ENCODE results near the gene UBA7.
A peak's percentile ranks its signal among the peaks of the same experiment; 100 is the strongest.

UBA7 gene

DNA sequence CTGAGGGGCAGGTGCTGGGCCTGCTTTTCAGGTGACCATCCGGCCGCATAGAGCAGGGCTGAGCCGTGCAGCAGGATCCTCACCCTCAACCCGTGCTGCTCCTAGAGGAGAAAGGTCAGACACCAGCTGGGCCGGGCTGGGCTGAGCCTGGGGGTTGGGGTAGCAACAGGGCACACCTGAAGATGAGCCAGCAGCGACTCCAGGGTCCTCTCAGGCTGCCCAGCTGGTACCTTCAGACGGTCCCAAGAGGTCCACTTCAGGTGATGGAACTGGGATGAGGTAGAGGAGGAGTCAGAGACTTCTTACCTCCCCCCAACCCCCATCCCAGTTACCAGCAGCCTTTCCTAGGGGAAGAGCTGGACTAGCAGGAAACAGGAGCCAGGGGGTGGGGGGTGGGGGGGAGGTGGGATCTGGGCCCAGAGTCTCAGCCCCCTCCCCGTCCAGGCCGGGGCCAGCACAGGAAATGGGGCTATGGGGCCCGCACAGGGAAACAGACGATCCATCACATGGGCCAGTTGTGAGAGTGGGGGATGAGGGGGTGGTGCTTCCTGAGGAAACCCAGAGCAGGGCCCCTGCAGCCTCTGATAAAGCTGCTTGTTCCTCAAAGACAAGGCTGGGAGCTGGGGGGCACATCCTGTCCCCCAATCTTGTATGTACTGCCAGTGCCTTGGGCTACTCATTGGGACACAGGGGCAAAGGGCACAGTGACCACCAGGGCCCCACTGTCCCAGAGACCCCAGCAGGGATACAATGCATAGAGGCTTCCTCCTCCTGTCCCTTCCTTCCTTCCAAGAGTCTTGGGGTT is 7.7 kb downstream of the UBA7 start:
- DNase-seq (ENCODE audit: low read depth) = no peak

DNA sequence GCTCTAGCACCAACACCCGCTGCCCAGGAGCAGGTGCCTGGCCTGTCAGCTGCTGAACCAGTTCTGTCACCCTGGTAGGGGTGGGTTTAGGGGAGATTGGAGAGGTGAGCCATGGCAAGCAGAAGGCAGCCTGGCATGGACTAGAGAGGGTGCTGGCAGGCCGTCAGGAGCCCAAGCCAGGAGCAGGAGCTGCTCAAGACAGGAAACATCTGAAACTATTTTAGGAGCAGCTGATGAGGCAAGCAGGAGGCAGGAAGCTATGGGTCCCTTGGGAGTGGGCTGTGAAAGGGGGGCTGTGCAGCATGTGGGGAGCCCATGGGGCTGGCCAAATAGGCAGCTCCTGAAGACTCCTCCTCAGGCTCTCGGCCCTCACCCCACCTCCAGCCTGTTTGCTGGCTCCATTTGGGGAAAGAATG is 8.4 kb downstream of the UBA7 start:
- no peak for DNase-seq (ENCODE audit: low read depth)

DNA sequence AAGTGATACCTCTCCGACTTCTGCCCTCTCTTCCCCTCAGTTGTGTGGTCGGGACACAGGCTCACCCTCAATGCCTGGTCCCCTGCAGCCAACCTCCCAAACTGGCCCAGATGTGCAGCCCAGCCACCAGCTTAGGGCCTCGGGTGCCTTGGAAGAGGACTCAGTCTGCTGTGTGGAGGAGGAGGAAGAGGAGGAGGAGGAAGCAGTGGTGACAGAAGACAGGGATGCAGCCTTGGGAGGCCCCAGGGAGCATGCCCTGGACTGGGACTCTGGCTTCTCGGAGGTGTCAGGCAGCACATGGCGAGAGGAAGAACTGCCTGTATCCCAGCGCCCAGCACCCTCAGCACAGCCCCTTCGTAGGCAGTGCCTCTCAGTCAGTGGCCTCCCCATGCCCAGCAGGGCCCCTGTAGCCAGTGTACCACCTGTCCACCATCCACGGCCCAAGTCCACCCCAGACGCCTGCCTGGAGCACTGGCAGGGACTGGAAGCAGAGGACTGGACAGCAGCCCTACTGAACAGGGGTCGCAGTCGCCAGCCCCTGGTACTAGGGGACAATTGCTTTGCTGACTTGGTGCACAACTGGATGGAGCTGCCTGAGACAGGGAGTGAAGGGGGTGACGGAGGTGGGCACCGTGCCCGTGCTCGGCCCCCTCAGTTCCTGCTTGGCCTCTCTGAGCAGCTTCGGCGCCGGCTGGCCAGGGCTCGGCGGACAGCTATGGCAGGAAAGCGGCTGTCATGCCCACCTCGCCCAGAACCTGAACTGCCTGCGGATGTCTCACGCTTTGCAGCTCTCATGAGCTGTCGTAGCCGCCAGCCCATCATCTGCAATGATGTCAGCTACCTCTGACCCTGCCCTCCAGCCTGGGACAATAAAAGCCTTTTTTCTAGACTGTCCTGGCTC is 9.4 kb downstream of the UBA7 start:
- DNase-seq (ENCODE audit: low read depth) = no peak

DNA sequence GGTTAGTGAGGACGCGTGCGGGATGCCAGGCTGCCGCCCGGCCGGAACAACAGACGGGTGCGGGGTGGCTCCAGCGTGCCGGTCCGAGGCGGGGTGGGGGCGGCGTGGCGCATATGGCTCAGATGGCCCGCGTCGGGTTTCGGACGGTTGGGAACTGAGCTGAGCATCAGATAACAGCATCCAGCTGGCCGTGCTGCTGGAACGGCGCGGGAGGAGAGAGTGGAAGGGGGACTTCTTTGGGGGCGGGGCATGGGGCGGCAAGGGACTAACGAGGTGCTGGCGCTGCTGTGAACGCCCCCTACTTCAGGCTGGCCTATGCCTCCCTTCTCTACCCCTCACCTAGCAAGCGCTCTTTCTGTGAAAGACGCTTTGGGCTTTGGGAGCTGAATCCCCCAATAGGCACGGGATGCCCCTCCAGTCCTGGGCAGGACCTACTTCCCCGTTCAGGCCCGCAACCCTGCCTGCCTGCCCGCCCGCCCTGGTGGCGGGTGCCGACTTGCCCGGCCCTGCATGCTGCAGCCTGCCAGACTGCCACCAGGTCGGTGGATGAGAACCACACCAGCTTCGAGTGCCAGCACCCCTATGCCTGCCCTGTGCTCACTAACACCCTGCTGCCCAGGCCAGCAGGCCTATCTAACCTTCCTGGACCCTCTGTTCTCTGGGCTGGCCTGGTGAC is 10.2 kb downstream of the UBA7 start:
- DNase-seq (ENCODE audit: low read depth) = no peak

DNA sequence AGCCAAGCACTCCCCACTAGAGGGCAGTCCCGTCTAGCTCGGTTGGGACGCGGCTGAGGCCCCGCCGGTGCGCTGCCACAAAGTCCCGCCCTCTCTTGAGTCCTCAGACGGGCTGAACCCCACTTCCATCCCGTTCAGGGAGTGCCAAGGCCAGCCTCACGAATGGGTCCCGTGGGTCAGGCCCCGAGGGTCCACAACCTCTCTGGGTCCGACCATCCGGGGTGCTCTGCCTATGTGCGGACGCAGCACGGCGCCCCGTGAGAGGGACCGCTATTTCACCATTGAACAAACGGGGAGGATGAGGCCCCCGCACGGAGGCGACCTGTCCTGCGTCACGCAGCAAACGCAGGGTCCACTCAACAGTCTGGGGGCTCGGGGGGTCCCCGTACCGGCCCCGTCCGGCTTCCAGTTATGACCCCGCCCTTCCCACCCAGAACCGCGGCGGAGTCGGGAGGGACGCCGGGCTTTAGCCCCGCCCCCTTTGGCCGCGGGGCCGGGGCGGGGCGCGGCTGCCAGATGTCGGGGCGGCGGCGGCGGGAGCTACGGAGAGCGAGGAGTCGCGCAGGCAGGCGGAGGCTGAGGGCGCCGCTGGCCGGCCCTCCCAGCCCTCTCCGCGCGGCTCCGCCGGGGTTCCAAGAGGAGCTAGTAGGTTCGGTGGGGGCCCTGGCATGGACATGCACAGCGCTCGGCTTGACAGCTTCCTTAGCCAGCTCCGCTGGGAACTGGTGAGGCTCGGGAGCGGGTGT is 10.9 kb downstream of the UBA7 start, which contains the start of gene INKA1:
INKA1 (plus strand) TSS at position 543 of the 746 bp plus-strand sequence; CDS start at position 675, 132 bp downstream.
- peak; percentile 83 for DNase-seq (ENCODE audit: low read depth)

DNA sequence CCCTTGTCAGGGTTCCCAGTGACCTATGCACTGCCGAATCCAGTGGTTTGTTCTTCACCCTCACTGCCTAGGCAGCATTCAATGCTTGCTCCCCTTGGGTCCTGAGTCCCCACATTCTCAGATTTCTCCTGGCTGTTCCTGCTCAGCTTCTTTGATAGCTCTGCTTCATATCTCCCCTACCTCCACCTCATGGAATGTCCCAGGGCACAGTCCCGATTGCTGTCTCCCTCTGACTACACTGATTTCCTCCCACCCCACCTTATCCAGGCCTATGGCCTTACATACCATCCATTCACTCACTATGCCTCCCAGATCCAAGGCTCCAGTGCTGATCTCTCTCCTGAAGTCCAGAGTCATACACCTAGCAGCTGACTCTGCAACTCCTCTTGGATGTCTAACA is 12.6 kb downstream of the UBA7 start:
- DNase-seq (ENCODE audit: low read depth) = no peak

DNA sequence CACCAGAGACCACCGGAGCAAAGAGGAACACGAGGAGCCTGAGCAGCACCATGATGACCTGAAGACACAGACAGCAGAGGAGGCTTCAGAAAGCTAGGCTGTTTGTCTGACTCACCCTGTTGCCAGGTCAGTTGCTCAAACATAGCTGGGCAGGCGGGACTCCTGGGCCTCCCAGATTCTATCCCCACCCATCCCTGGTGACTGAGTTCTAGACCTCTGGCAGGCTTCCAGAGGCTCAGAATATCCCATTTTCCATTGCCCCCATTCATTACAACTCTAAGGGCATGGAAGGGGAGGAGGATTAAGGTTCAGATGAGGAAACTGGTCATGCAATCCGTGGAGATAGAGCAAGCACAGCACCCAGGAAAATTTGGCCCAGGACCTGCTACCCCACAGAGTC is 14.0 kb downstream of the UBA7 start, which contains the start of gene CDHR4:
CDHR4 (minus strand) TSS at position 113 of the 400 bp plus-strand sequence; CDS start at position 52, 61 bp downstream.
- no peak for DNase-seq (ENCODE audit: low read depth)

DNA sequence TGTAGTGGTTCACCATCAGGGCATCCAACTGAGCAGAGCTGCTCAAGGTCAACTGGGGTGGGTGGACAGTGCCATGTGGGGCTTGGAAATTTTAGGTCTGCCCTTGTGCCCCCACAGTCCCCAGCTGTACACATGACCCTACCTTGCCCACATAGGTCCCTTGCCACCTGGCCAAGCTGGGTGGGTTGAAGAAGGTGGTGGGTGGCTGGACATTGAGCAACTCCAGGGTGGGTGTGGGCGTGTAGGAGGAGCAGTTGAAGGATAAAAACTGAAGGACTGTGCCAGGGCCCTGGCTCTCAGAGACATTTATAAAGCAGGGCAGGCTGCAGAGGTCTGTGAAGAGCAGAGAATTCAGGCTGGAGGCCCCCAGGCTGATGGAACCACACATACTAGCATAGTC is 14.6 kb downstream of the UBA7 start:
- DNase-seq (ENCODE audit: low read depth) = no peak

DNA sequence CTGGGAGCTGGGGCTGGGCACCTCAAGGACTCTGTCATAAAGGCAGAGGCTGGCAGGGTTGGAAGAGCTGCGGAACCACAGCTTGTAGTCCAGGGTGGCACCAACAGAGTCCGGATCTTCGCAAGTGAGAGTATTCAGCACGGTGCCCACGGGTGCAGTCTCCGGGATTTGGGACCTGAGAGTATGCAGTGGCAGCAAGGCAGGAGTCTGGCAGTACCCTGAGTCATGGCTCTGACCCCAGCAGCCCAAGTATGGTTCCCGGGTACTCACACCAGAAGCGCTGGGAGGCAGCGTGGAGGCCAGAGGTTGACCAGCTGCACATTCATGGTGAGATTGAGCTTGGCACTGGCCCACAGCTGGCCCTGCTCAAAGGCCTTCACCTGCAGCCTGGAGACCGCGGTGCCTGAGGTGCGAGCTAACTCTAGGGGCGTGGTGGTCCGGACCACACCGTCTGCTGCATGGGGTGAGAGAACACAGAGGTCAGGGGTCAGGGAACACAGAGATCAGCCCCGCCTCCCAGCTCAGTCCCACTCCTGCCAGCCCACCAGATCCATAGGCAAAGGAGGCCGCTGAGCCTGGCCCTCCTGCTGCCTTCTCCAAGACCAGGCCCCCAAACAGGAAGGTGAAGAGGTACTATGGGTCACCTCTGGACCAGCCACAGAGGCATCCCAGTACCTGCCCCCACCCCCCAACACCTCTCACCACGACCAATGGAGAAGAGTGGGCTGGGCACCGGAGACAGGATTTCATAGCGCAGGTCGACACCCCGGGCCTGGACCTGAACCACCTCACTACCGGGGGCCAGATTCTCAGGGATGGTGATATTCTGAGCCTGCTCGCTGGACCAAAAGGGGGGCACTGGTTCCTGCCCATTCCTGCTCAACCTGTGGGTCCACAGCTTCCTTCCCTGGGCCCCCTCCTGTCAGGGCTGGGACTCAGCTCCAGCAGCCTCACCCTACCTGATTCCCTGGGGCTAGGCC is 18.5 kb downstream of the UBA7 start:
- no peak for DNase-seq (ENCODE audit: low read depth)

DNA sequence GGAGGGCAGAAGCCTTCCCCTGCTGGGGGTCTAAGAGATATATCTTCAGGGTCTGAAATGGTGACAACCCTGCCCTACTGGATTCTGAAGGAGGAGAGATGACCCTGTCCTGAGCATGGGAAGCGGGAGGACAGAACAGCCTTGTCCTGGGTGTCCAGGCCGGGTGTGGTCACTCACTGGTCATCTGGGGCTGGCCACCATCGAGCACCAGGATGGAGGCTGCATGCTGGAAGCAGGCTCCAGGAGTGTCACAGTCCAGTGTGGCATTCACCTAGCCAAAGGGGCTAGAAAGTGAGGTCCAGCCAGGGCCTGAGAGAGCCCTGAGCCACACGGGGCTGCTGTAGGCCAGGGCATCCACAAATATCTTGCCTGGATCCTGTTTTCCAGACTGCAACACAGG is 19.3 kb downstream of the UBA7 start:
- no peak for DNase-seq (ENCODE audit: low read depth)

DNA sequence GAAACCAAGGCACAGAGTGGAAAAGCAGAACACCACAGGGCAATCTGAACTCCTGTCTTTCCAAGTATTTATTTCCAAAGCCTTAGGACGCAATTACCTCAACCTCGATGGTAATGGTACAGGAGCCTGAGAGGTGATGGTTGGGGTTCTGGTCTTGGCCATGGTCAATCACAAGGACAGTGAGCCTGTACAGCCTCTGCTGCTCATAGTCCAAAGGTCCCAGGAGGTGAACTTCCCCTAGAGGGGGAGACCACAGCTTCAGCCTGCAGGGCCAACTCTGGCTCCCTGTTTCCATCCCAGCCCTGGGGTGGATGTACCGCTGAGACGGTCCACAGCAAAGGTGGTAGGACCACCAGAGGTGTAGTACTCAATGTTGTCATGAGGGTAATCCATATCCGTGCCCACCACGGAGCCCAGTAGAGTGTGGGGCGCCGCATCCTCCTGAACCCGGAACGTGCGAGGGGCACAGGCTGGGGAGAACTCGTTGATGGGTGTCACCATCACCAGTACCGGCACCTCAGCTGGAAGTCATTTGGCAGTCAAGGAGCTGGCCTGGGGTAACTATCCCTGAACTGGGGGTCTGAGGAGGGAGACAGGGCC is 20.2 kb downstream of the UBA7 start:
- DNase-seq (ENCODE audit: low read depth) = no peak

DNA sequence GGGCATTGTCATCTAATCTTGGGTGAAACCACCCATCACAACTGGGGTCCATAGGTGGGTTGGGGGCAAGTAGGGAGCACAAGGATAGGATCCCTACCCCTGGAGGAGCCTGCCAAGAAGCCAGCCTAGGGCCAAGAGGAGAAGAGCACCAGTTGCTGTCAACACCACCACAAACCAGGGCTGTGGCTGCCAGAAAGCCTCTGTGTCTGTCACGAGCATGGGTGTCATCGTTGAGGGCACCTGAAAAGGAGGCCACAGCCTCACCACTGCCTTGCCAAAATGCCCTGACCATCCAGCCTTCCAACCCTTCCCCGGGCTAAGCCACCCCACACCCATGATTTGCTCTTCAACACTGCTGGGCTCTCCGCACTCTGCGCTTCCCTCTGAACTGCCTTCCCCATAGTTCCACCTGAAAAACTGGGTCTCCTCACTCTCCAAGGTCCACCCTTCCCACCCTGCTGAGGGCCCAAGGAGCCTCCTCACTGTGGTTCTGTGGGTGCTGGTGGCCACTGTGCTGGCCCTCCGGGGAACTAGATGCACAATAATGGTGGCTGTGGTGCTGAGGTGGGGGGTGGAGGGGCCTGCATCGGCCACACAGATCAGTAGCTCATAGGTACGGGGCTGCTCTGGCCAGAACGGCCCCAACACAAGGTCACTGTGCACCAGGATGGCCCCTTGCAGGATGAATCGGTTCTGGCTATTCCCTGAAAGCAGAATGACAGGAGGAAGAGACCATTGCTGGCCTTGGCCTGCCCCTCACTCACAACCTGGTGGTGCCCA is 21.2 kb downstream of the UBA7 start:
- DNase-seq (ENCODE audit: low read depth) = no peak

DNA sequence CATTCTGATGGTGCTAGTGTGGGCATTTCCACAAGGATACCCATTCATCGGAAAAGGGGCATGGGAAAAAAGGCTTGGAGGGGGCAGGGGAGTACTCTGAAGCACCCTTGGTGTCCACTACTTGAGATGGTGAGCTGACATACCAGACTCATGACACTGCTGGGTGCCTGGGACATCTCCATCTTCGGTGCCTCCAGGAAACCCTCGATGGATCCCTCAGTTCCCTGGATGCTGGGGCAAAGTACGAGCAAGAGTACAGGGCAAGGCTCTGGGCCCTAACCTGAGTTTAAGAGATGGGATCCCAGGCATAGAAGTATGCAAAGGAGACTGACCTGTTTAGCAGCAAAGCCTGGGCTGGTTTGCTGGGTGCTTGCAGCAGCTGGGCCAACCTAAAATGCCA is 22.2 kb downstream of the UBA7 start:
- DNase-seq (ENCODE audit: low read depth) = no peak

DNA sequence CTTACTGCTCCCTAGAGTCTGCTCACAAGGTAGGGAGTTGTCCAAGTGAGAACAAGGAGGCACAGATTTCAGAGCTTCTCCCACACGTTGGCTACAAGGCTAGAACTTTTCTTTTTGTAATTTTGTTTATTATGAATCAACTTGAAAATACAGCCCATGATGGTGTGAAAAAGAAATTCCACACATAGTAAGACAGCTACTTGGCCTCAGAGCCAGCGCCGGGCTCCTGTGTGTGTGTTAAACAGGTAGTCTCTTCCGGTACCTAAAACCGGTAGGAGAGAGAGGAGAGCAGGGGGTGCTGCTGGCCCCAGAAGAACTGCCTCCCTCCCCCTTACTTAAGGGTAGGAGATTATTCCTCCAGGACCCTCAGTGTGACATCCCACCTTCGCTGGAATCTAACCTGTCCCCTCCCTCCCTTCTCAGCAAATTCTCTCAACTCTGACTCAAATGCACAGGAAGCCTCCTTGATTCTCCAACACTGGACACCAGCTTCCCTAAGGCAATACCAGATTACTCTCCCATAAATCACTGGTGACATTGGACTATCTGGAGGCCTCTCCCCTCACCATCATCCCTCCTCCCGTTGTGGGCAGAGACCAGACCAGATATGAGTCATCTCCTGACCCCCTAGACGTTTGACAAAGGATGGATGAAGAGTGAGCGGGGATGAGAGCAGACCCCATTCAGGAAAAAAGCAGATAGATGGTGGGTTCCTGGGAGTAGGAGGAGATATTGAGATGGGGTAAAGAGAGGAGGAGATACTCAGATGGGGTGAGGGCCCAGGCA is 22.9 kb downstream of the UBA7 start:
- DNase-seq (ENCODE audit: low read depth) = no peak

DNA sequence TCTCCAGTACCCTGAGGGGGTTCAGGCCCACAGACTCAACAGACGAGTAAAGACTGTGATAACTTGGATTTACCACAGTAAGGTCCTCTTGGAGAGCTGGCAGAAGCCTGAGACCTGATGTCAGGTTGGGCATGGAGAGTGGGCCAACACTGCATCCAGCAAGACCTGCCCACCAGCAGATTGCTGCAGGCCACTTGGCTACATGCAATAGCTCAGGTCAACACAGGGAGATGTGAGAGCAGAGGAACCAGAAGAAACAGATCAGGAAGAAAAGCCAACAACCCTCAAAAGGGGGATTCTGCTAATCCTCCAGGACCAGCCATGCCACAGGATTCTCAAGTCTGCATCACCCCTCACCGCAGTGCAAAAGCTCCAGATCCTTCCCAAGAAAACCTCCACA is 25.7 kb downstream of the UBA7 start:
- no peak for DNase-seq (ENCODE audit: low read depth)

DNA sequence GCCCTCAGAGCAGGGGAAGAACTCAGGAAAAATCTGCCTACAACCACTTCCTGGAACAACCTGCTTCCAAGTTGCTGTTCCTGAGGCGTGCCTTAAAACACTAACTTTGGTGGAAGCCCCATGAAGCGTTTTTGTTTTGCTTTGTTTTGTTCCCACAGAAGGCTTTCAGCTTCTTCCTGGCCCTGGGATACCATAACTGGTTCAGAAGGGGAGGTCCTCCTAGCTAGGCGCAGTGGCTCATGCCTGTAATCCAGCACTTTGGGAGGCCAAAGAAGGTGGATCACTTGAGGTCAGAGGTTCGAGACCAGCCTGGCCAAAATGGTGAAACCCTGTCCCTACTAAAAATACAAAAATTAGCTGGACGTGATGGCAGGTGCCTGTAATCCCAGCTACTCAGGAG is 26.2 kb downstream of the UBA7 start:
- no peak for DNase-seq (ENCODE audit: low read depth)

DNA sequence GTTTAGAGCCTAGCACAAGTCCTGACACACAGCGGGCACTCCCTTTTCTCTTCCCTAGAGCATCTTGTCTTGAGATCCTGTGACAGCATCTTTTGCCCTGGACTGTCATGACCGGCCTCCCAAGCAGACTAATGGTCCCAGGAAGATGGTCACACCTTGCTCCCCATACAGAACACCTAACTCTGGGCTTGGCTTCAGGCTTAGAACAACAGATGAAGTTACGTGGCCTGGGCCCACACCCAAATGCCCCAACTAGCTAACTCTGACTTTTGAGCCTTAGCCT is 26.6 kb downstream of the UBA7 start:
- no peak for DNase-seq (ENCODE audit: low read depth)

DNA sequence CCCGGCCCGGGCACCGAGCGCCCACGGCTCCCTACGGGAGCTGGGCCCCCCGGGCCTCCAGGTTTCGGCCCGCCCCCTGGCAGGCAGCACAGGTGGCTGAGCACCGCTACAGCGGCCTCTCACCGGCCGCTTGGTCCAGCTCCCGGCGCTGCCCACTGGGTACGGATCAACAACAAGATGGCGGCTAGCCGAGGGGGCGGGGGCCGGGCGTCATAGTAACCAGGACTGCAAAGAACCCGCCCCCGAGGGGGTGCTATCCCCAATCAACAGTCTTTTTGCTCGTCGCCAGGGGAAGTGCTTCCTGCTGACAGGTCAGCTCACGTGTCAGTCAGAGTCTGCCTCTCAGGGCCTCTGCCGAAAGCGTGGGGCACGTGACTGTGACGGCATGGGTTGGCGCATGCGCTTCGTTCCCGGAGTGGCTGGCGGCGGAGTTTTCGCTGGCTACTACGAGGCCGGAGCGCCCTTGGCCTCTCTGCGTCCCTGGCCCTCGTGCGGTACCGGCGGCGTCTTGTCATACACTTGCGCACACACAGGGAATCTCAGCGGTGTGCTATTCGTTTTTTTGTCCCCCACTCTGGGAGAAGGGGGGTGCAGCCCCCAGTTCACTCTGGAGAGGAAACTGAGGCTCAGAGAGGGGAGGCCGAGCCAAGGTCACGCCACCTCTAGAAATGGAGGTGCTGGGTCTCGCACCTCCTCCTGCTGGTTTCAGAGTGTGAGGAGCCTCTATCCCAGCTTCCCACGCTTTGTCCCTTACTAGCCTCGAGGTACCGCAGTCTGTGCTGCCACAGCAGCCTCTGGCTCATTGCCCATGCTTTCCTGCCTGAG is 27.2 kb downstream of the UBA7 start, which contains the start of gene IP6K1:
IP6K1 (minus strand) TSS at position 186 of the 825 bp plus-strand sequence. CDS start 38,502 bp downstream, outside the sequence.
- DNase-seq (ENCODE audit: low read depth) = peak; percentile 100

Data from activated gamma-delta T cell treated with anti-CD3 and anti-CD28 coated beads, Interleukin-2, amount 50 U/mL, for 16 hours (primary cell).